Measurements from ENCODE around the gene RUNX2.

Gene RUNX2

DNA sequence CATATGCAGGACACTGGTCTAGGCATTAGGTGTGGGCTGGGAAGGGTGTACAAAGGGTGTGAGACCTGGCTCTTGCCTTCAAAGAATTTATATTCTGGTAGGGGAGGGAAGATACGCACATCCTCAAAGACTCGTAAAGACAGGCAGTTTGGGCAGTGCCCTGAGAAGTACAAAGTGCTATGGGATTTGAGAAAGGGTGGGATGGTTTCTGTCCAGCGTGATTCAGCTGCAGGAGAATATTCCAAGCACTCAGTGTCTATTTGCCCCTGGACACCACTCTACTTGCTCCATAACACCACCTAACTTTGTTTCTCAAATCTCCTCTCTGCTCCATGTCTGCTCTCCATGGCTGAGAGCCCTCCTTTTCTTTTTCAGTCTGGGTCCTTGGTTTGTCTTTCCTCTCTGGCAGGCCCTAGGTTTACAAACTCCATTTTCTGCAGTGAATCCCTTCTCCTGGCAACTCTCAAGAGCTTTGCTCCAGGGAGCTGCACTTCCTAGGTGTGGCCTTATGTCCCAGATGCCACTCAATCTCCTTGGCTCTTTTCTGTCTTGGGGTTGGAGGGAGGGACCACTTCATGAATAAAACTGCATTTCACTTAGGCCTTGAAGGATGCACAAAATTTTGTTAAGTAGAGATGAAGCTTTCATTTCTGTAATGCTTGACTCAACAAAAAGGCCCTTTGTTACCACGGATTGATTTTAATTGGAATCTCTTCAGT lies 377.2 kb downstream of the RUNX2 start:
- TF ChIP-seq NFIC (IDR thresholded peaks at IDR 0.05), result no peak
- no peak for TF ChIP-seq YY1 (IDR thresholded peaks at IDR 0.05; ENCODE audit: low read depth)
- no peak for TF ChIP-seq TAF1 (IDR thresholded peaks at IDR 0.05; ENCODE audit: low read depth)
- no peak for TF ChIP-seq EGR1 (IDR thresholded peaks at IDR 0.05)
- TF ChIP-seq, protein P1, sequence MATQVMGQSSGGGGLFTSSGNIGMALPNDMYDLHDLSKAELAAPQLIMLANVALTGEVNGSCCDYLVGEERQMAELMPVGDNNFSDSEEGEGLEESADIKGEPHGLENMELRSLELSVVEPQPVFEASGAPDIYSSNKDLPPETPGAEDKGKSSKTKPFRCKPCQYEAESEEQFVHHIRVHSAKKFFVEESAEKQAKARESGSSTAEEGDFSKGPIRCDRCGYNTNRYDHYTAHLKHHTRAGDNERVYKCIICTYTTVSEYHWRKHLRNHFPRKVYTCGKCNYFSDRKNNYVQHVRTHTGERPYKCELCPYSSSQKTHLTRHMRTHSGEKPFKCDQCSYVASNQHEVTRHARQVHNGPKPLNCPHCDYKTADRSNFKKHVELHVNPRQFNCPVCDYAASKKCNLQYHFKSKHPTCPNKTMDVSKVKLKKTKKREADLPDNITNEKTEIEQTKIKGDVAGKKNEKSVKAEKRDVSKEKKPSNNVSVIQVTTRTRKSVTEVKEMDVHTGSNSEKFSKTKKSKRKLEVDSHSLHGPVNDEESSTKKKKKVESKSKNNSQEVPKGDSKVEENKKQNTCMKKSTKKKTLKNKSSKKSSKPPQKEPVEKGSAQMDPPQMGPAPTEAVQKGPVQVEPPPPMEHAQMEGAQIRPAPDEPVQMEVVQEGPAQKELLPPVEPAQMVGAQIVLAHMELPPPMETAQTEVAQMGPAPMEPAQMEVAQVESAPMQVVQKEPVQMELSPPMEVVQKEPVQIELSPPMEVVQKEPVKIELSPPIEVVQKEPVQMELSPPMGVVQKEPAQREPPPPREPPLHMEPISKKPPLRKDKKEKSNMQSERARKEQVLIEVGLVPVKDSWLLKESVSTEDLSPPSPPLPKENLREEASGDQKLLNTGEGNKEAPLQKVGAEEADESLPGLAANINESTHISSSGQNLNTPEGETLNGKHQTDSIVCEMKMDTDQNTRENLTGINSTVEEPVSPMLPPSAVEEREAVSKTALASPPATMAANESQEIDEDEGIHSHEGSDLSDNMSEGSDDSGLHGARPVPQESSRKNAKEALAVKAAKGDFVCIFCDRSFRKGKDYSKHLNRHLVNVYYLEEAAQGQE (IDR thresholded peaks at IDR 0.05; ENCODE audit: low read depth), result 0 out of 2 replicates have a peak, but pooled peaks have one; percentile 26

DNA sequence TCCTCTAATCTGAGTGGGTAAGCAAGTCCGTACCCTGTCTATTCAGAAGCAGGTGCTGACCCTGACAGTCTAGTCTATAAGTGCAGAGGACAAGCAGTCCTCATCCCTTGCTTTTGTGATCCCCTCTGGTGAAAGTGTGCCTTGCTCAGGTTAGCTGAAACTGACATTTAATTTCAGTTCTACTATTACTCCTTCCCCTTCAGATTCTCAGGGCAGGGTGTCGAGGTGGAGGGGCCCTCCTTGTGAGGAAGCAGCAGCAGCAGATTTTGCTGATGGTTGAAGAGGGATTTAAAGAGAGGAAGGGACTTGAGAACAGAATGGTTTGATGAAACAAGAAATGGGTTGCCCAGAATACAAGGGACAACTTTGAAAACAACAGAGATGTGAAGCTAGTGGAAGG lies 378.2 kb downstream of the RUNX2 start:
- TF ChIP-seq ZBTB7A (IDR thresholded peaks at IDR 0.05; ENCODE audit: low read depth) (no peak), EGR1 (IDR thresholded peaks at IDR 0.05) (no peak), YY1 (IDR thresholded peaks at IDR 0.05; ENCODE audit: low read depth) (no peak), TCF12 (IDR thresholded peaks at IDR 0.05; ENCODE audit: low read depth) (no peak), NFIC (IDR thresholded peaks at IDR 0.05) (no peak), CEBPB (IDR thresholded peaks at IDR 0.05) (no peak), RAD21 (IDR thresholded peaks at IDR 0.05; ENCODE audit: low read depth) (no peak), CREB1 (IDR thresholded peaks at IDR 0.05; ENCODE audit: low read depth) (no peak), FOXM1 (IDR thresholded peaks at IDR 0.05; ENCODE audit: borderline replicate concordance, low read depth) (no peak), EP300 (IDR thresholded peaks at IDR 0.05; ENCODE audit: borderline replicate concordance) (no peak), TAF1 (IDR thresholded peaks at IDR 0.05; ENCODE audit: low read depth) (no peak), TEAD4 (IDR thresholded peaks at IDR 0.05) (no peak)
- TF ChIP-seq, protein P2, sequence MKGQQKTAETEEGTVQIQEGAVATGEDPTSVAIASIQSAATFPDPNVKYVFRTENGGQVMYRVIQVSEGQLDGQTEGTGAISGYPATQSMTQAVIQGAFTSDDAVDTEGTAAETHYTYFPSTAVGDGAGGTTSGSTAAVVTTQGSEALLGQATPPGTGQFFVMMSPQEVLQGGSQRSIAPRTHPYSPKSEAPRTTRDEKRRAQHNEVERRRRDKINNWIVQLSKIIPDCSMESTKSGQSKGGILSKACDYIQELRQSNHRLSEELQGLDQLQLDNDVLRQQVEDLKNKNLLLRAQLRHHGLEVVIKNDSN (IDR thresholded peaks at IDR 0.05), result no peak
- TF ChIP-seq, protein P3, sequence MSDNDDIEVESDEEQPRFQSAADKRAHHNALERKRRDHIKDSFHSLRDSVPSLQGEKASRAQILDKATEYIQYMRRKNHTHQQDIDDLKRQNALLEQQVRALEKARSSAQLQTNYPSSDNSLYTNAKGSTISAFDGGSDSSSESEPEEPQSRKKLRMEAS (IDR thresholded peaks at IDR 0.05), result no peak
- TF ChIP-seq, protein P1 (IDR thresholded peaks at IDR 0.05; ENCODE audit: low read depth), result no peak

DNA sequence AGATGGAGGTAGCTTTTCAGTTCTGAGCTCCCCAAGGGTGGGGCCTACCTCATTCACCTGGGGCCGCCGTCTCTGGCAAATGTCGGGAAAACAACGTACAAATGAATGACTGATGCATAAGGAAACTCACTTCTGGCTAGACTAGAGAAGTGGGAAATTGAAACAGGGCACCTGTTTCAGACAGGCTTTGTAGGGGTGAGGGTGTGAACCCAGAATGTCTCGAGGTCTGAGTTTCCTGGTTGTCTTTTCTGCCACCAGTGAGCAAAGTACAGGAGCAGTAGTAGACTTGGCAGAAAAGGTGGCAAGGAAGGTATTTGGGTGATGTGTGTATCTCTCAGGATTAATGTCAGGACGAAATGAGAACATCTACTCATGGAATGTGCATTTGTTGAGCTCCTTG lies 379.0 kb downstream of the RUNX2 start:
- TF ChIP-seq, protein P3 (IDR thresholded peaks at IDR 0.05), result no peak
- TF ChIP-seq RAD21 (IDR thresholded peaks at IDR 0.05; ENCODE audit: low read depth), result no peak
- TF ChIP-seq CEBPB (IDR thresholded peaks at IDR 0.05), result no peak
- TF ChIP-seq, protein P2 (IDR thresholded peaks at IDR 0.05), result no peak
- TF ChIP-seq NFIC (IDR thresholded peaks at IDR 0.05), result no peak
- TF ChIP-seq TAF1 (IDR thresholded peaks at IDR 0.05; ENCODE audit: low read depth), result no peak
- no peak for TF ChIP-seq EGR1 (IDR thresholded peaks at IDR 0.05)
- TF ChIP-seq EP300 (IDR thresholded peaks at IDR 0.05; ENCODE audit: borderline replicate concordance), result no peak
- TF ChIP-seq CREB1 (IDR thresholded peaks at IDR 0.05; ENCODE audit: low read depth), result no peak

DNA sequence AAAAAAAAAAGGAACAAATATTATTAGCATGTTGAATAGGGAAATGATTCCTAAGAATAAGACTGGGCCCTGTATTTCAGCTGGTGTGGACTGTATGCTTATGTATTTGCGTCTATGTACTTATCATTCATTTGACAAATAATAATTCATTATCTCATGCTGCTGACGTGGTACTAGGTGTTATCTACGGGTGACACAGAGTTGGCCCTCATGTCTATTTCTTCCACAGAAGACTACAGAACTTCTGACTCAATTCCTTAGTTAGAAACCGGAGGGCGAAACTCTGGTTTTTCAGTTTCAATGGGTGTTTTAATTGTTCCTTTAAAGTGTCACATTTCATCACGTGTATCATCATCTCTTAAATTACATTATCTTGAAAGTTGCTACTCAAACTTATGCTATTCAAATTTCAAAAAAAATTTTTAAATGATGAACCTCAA lies 381.7 kb downstream of the RUNX2 start:
- TF ChIP-seq, protein P3 (IDR thresholded peaks at IDR 0.05), result no peak
- TF ChIP-seq TCF12 (IDR thresholded peaks at IDR 0.05; ENCODE audit: low read depth), result no peak
- TF ChIP-seq CEBPB (IDR thresholded peaks at IDR 0.05), result no peak
- TF ChIP-seq YY1 (IDR thresholded peaks at IDR 0.05; ENCODE audit: low read depth), result no peak
- no peak for TF ChIP-seq CREB1 (IDR thresholded peaks at IDR 0.05; ENCODE audit: low read depth)
- TF ChIP-seq, protein P1 (IDR thresholded peaks at IDR 0.05; ENCODE audit: low read depth), result no peak
- TF ChIP-seq TEAD4 (IDR thresholded peaks at IDR 0.05), result no peak
- TF ChIP-seq RAD21 (IDR thresholded peaks at IDR 0.05; ENCODE audit: low read depth), result no peak
- TF ChIP-seq NFIC (IDR thresholded peaks at IDR 0.05), result no peak
- TF ChIP-seq TAF1 (IDR thresholded peaks at IDR 0.05; ENCODE audit: low read depth), result no peak
- TF ChIP-seq EP300 (IDR thresholded peaks at IDR 0.05; ENCODE audit: borderline replicate concordance), result no peak
- TF ChIP-seq, protein P2 (IDR thresholded peaks at IDR 0.05), result no peak
- TF ChIP-seq ZBTB7A (IDR thresholded peaks at IDR 0.05; ENCODE audit: low read depth), result no peak
- no peak for TF ChIP-seq FOXM1 (IDR thresholded peaks at IDR 0.05; ENCODE audit: borderline replicate concordance, low read depth)
- TF ChIP-seq EGR1 (IDR thresholded peaks at IDR 0.05), result no peak
